HG03135 (cell line): ENCODE results near the gene DPP6.
"Not testable (repeated sequence)": the region's sequence is repeated elsewhere in the genome, so short reads cannot be mapped to it uniquely, and the experiment has no call there.

Experiments used
- ATAC-seq: cut with Tn5 transposase; IDR thresholded peaks from one replicate; pipeline ENCODE4 v1.9.1; 2021; ENCODE audit warnings: mild to moderate bottlenecking, moderate library complexity; ENCODE audit not compliant: unreplicated experiment

DPP6 gene

DNA sequence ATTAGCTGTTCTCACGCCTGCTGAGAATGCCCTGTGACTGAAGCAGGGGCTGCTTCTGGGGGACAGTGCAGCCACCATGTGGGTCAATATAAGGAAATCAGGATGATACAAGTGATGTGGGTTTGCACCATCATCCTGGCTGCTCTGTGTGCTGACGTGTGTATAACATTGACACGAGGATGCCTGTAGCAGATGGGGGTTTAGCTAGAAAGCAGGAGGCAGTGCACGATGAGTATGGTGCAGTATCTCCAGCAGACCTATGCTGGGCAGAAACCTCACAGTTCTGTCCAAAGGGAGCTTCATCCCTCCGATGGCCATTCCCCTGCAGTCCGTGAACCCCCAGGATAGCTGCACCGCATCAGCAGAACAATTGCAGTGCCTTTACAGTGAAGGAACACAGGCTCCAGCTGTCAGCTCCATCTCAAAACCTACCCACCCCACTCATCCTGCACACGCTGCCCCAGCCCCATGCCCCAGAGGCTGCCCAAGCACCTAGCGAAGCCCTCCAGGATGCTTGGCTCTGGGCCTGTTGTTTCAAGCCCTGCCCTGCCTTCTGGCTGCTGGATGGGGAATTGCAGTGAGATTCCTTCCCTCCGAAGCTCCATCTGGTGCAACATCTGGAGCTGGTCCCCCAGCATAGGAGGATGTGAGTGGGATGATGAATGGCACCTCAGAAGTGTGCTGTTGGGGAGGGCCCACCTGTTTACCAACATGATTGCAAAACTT lies 96.8 kb downstream of the DPP6 start:
- ATAC-seq: not testable (repeated sequence)

DNA sequence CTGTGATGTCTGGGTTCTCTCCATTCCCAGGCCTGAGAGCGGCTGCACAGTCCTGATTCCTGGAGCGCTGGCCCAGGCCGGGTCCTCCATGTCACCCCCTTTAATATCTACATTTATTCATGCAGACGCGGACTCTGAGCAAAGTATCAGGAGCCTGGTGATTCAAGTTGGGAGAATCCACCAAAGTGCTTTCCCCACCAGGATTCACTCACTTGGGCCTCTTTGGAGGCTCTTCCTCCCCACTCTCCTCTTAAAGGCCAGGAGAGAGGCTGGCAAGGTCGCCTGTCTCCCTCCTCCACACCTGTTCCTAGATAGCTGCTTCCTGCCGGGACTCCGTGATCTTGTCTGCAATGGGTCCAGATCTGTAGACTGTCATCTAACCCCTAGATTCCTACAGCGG lies 98.5 kb downstream of the DPP6 start:
- not testable (repeated sequence) for ATAC-seq

DNA sequence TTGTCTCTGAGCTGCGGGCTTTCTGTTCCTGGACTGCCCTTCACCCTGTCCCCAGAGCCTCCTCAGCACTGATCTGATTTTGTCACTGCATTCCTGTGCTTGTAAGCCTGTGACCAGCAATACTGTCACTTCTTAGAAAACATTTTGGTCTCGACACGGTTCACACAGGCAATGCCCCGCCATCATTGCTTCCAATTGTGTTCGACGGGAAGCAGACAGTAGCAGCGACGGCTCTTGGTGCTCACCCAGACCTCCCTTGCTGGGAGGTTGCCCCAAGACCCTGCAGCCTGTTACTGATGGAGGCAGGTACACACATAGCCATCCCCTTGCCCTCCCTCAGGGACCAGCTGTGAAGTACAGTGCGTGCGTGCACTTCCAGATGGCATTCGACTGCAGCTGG lies 99.1 kb downstream of the DPP6 start:
- ATAC-seq: not testable (repeated sequence)

DNA sequence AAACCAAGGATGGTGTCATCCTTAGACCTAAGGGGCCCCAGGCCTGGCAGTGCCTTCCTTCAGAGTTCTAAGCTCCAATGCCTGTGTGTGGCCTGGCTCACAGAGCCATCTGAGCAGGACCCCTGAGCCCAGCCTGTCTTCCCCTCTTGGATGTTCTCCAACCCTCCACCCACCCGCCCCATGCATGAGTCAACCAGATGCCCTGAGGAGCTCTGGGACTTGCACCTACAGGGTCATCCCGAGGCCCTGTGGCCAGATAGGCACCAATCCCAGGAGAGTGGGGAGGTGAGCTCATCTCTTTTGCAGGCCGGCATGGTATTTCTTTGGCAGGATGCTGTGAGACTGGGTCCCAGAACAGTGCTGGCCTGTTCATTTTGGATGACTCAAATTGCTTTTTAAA lies 103.7 kb downstream of the DPP6 start:
- ATAC-seq: not testable (repeated sequence)

GRCh38 chr7:154162921-154163320 lies 110.7 kb downstream of the DPP6 start:
- ATAC-seq: not testable (repeated sequence)

DNA sequence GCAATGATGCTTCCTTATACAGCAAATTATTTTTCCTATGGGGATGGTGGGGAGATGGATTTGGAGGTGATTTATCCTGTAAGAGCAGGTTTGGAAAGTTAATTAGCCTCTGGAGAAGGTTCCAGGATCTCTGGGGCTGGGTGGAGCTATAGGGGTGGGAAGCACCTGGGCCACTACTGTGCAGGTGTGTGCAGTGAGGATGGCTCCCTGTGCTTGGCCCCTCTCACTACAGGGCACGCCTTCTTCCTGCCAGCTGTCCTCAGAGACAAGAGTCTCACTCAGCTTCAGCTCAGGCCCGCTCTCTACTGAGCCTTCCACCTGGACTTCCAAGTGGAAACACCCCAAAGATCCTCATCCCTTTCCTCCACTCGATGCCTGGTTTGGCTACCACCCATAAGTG lies 111.4 kb downstream of the DPP6 start:
- ATAC-seq: not testable (repeated sequence)

- ATAC-seq: no peak
These were observed 114.9 kb downstream of the DPP6 start for GRCh38 chr7:154167051-154167450.

- ATAC-seq: no peak
These were observed 115.6 kb downstream of the DPP6 start for GRCh38 chr7:154167807-154168206.

- no peak for ATAC-seq
These were observed 119.2 kb downstream of the DPP6 start for GRCh38 chr7:154171422-154171821.

DNA sequence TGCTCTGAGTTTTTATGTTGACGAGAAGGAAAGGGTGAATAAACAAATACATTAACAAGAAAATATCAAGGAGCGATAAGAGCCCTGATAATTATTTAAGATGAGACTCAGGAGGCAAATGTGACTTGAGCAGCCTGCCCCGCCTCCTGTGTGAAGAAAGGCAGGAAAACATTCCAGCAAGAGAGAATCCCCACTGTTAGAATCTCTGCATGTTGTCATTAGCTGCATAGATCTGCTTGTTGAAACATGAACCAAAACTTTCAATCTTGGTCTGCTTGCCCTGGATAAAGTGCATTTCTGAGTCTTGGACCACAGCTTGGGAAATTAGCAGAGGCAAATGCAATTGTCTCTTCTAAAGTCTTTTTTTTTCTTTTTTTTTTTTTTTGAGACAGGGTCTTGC lies 120.0 kb downstream of the DPP6 start:
- ATAC-seq: no peak

DNA sequence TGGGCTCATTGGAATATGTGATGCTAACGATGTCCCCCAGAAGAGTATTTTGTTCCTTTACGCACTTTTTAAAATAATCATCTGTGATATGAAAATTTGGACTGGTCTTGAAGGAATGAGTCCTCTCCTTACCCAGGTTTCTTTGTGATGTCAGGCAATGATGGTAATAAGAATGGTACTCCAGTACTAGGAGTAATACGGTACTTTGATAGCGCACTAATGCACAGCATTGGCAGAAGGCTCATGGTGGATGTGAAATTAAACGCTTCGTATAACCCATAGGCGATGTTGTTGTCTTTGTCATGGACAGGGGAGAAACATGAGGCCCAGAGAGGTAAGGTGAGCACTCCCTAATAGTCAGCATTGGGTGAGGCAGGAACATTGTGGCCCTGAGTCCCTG lies 125.4 kb downstream of the DPP6 start:
- no peak for ATAC-seq

DNA sequence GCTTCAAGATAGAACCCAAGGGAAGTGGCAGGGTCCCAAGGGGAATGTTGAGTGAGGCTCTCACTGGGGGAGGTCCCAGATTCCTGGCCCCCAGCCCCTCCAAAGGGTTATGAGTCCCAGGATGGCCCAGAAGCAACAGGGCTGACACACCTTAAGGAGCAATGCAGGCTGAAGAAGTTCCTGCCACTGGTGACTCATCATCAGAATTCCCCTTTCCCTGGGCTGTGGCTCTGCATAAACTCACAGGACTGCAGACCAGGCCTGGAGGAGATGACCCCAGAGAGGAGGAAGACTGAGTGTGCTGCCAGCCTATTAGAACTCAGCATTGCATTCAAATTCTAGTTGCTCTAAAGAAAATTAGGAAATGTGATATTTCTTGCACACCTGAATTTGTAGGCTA lies 126.7 kb downstream of the DPP6 start:
- ATAC-seq: no peak

- no peak for ATAC-seq
These were observed 131.3 kb downstream of the DPP6 start for GRCh38 chr7:154183482-154183881.

DNA sequence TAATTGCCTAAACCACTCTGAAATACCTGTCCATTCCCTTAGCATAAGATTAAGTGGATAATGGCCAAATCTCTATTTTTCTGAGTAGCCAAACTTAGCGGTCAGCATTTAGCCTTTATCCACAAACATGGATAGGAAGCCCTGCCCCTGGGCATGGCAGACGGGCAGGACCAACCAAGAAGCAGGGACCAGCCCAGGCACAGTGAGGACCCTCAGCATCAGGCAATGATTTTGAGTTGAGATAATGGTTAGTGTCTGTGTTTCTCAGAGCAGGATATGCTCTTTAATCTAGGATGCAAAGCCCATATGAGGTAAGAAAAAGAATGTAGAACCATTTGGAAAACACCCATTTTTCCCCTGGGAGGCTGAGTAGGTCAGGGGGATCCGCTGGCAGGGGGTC lies 131.7 kb downstream of the DPP6 start:
- no peak for ATAC-seq

DNA sequence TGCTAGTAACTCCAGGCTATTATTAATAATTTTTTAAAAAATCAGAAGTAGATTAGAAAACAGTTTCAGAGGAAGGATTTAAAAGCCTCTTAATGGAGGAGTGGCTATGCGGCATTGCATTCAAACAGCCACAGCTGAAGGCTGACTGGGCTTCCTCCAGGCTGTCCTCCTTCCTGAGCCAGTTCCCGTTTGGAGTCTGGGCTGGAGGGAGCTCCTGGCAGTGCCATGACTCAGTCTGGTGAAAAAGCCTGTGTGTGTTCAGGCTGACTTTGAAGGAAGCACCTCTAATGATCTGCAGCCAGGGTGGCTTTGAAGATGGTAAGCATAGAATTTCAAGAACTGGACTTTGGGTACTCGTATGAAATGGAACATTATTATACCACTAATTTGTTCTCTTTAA lies 134.6 kb downstream of the DPP6 start:
- no peak for ATAC-seq

DNA sequence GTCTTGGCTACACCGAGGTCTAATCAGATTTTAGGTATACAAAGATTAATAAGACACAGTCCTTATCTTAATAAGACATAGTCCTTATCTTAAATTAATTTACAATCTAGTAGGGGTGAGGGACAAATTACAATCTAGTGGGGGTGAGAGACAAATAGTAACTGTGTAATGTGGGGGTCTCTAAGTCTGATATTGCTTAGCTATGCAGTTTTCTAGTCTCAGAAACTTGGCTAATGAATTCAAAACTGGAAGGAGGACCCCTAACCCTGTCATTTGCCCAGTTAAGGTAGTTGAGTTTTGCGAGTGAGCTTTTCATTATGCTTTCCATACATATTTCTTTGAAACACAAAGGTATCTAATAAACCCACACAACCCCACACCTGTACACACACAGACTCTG lies 136.1 kb downstream of the DPP6 start:
- ATAC-seq: no peak

DNA sequence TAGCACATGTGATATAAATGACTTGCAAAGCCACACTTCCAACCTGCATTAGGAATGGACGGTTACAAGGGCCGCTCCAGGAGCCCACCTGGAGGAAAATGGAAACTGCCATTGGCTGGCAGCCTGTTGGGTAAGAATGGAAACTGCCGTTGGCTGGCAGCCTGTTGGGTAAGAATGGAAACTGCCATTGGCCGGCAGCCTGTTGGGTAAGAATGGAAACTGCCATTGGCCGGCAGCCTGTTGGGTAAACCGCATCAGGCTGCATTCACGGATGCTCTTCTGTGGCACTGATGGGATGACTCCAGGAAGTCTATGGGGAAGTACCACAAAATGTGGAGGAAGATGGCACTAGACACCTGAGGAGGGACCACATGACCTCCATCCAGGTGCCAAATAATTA lies 143.1 kb downstream of the DPP6 start:
- no peak for ATAC-seq

- ATAC-seq: no peak
These were observed 146.3 kb downstream of the DPP6 start for GRCh38 chr7:154198481-154198880.

DNA sequence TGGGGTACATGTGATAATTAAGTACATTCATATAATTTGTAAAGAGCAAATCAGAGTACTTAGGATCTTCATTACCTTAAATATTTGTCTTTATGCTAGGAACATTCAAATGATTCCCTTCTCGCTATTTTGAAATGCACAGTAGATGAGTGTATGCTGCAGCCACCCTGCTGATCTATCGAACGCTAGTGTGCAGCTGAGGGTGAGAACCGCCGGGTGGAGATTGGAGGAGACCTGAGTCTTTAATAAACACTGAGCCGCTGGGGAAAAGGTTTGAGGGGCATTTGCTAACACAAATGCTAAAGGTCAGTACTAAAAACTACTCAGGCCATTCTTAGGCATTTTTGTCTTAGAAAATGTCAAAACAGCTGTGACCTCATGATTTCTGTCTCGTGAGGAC lies 148.0 kb downstream of the DPP6 start:
- no peak for ATAC-seq

DNA sequence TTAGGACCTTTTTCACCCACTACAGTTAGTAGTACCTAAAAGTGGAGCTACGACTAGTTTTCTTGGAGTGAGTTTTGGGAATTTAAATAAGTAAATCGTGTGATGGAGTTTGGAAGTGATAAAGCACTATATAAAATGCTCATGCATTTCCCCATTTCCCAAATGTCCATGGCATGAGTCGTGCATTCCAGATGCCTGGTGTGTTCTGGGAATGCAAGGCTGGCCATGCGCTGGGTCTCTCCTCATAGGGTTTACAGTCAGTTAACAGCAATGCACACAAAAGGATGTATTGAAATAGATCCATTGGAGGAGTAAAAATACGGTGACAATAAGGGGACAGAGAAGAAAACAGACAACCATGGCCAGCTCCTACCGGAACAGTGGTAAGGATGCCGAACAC lies 149.8 kb downstream of the DPP6 start:
- no peak for ATAC-seq

GRCh38 chr7:154204046-154204445 lies 151.8 kb downstream of the DPP6 start:
- no peak for ATAC-seq

DNA sequence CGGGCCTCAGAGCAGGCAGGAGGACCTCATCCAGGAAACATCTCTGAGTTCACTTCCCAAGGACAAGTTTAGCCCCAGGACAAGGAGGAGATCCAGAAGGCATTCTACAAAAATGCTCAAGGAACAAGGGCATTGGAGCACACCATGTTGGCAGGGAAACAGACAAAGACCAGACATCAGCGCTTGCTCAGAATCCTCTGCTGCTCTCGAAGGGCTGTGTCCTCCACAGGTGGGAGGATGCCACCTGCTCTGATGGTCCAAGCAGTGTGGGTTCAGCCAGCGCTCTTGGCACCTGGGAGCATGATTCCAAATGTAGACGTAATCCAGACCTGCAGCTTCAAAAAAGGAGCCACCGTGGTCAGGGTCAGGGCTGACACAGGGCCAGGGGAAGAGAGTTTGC lies 160.7 kb downstream of the DPP6 start:
- no peak for ATAC-seq

DNA sequence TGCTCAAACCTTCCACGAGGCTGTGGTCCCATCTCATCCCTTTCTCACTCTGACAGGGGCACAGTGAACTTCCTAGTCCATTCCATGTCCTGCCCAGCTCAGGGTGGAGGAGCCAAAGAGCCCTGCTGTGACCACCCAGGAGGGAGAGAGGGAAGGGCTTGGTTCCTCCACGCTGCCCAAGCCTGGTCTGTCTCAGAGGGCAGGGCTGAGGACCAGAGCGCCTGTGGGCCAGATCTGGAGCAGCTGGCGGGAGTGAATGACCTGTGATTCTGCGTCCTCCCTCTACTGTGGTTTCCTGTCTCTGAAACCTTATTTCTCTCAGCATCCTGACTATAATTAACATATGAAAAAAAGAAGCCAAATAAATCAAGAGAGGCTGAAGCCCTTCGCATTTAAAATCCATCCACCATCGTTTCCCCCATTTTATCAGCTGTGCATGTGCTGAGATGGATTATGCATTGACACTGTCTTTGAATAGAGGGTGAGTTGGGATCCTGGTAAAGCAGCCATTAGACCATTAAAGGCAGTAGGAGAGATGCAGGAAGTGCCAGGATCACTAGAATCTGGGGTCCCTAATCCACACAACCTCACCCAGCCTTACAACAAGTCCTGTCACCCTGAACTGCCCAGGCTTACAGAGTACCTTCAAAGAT lies 165.6 kb downstream of the DPP6 start:
- ATAC-seq: no peak
